ENCODE results near the gene EEFSEC. TPM values are rescaled to one million over a fixed set of nuclear protein-coding genes. Genes with fewer than 3 reads are reported as not detected.

EEFSEC gene
- polyA plus RNA-seq, 1 donor (not counting 4 experiments of a cell fraction or from before 2014, with no cell fraction given), result 8.7 TPM

DNA sequence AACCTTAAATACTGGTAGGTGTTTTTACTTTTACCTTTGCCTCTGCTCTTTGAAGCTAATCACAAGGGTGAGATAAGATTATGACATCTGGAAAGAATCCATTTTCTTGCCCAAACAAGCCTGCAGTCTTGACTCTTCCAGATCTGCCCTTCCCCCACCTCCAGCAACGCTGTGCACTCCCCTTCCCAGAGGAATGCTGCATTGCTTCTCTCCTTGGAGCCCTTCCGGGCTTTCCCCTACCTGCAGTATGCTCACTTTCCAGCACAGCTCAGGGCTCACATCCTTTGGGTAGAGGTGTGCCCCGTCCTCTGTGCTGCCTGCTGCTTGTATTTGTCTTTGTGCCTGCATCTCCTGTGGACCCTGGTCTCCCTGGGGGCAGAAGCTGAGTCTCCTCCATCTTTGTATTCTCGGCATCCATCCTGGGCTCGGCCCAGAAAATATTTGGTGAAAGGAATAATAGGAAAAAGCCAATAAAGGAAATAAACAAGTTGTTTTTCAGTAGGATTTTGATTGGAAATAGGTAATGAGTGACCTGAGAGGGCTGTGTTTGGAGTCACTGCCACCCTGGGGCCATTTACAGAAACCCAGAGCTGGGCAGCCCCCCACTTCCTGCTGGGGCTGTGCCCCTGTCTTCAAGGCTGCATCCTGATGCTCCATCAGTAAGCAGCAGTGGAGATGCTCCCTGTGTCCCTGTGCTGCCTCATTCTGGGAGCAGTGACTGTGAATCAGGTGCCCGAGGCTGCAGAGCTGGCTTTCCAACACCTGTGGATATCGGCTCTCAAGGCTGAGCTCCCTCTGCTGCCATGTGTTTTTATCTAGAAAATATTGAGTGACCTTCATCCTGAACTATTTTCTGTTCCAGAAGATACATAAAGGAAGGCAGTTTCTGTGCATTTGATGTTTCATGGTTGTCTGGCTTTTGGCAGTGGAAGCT, 117.5 kb downstream of the EEFSEC start:
- TF ChIP-seq EZH2 (IDR thresholded peaks at IDR 0.05; ENCODE audit: low read length), result no peak
- TF ChIP-seq, protein P1, sequence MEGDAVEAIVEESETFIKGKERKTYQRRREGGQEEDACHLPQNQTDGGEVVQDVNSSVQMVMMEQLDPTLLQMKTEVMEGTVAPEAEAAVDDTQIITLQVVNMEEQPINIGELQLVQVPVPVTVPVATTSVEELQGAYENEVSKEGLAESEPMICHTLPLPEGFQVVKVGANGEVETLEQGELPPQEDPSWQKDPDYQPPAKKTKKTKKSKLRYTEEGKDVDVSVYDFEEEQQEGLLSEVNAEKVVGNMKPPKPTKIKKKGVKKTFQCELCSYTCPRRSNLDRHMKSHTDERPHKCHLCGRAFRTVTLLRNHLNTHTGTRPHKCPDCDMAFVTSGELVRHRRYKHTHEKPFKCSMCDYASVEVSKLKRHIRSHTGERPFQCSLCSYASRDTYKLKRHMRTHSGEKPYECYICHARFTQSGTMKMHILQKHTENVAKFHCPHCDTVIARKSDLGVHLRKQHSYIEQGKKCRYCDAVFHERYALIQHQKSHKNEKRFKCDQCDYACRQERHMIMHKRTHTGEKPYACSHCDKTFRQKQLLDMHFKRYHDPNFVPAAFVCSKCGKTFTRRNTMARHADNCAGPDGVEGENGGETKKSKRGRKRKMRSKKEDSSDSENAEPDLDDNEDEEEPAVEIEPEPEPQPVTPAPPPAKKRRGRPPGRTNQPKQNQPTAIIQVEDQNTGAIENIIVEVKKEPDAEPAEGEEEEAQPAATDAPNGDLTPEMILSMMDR (optimal IDR thresholded peaks at IDR 0.05 in 1 of 3, IDR thresholded peaks at IDR 0.05 in 1 of 3, conservative IDR thresholded peaks at IDR 0.05 in 1 of 3; ENCODE audit: extremely low read depth in 1 of 3, insufficient read depth in 2 of 3, low read length in 3 of 3), result no peak
- Histone ChIP-seq H3K4me3 (ENCODE audit: control insufficient read depth in 2 of 3, extremely low read depth in 1 of 3, insufficient read depth in 2 of 3, low read depth in 1 of 3, low read length in 3 of 3) (no peak overlapping the region), H3K79me2 (ENCODE audit: control insufficient read depth, insufficient read depth, low read length) (no peaks in the 10 kb centered on the region), H3K9me3 (ENCODE audit: control insufficient read depth, low read depth, low read length) (no peaks in the 10 kb centered on the region), H2AFZ (ENCODE audit: control insufficient read depth, low read length) (no peak overlapping the region), H3K36me3 (ENCODE audit: control insufficient read depth in 2 of 2, extremely low read depth in 1 of 2, insufficient read depth in 2 of 2, low read length in 2 of 2) (peaks cover 2 to 3% of the 10 kb centered on the region in 2 experiments), H3K4me1 (ENCODE audit: control insufficient read depth, extremely low read depth, insufficient read depth, low read length) (peaks cover 14% of the 10 kb centered on the region), H3K27ac (ENCODE audit: control insufficient read depth, insufficient read depth, low read length) (no peak overlapping the region), H4K20me1 (ENCODE audit: control insufficient read depth, extremely low read depth, insufficient read depth, low read length) (no peaks in the 10 kb centered on the region), H3K27me3 (ENCODE audit: control insufficient read depth, extremely low read depth, insufficient read depth, low read length) (no peaks in the 10 kb centered on the region), H3K4me2 (ENCODE audit: control insufficient read depth, extremely low read depth, insufficient read depth, low read depth, low read length) (no peak overlapping the region), H3K9ac (ENCODE audit: control insufficient read depth, extremely low read depth, insufficient read depth, low read length) (no peak overlapping the region), H3K9me1 (ENCODE audit: control insufficient read depth, extremely low read depth, insufficient read depth, low read length) (no peaks in the 10 kb centered on the region)
- dilution Hi-C loops (cut with MboI; ENCODE audit: extremely low pct_ligation_motif_present, low sequenced_read_pairs), result no loop called here
- FAIRE-seq (peak; percentile 78), DNase-seq (ENCODE audit: low read depth, low spot score) (peak; percentile 66)

DNA sequence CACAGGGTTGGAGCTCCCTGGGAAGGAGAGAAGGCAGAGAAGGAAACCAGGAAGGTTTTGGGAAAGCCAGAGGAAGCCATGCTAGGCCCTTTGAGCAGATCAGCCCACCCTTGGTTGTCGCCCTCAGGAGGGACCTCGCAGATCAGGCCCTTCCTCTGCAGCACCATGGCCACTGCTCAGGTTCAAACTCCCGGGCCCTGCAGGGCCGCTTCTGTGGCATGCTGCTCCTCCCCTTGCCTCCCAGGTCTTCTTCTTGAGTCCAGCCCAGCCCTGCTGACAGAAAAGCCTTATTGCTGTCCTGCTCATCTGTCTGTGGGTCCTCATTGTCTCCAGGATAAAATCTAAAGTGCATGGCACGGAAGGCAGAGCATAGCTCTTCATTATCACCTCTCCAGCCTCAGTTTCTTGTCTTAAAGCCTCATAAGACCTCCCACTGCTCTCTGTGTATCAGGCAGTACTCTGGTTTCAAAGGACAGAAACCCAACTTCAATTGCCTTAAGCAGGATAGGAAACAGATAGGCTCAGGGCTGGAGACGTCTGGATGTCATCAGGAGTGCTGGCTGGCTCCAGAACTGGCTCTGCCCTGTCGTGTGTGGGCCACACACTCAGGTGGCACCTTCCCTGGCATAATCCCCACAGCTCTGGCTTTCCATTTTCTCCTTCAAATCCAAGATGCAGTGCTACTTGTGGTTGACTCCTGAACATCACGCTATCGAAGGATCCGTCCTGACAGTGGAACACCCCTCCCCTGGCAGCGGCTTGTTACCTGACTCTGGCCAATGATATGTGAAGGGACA, 118.5 kb downstream of the EEFSEC start:
- dilution Hi-C loops (cut with MboI; ENCODE audit: extremely low pct_ligation_motif_present, low sequenced_read_pairs), result no loop called here
- Histone ChIP-seq H3K36me3 (ENCODE audit: control insufficient read depth in 2 of 2, extremely low read depth in 1 of 2, insufficient read depth in 2 of 2, low read length in 2 of 2) (peaks cover 2 to 3% of the 10 kb centered on the region in 2 experiments), H3K4me1 (ENCODE audit: control insufficient read depth, extremely low read depth, insufficient read depth, low read length) (peaks cover 14% of the 10 kb centered on the region), H3K4me2 (ENCODE audit: control insufficient read depth, extremely low read depth, insufficient read depth, low read depth, low read length) (no peak overlapping the region), H2AFZ (ENCODE audit: control insufficient read depth, low read length) (no peak overlapping the region), H3K9me3 (ENCODE audit: control insufficient read depth, low read depth, low read length) (no peaks in the 10 kb centered on the region), H3K27ac (ENCODE audit: control insufficient read depth, insufficient read depth, low read length) (no peak overlapping the region), H3K9me1 (ENCODE audit: control insufficient read depth, extremely low read depth, insufficient read depth, low read length) (no peaks in the 10 kb centered on the region), H3K4me3 (ENCODE audit: control insufficient read depth in 2 of 3, extremely low read depth in 1 of 3, insufficient read depth in 2 of 3, low read depth in 1 of 3, low read length in 3 of 3) (no peak overlapping the region), H3K27me3 (ENCODE audit: control insufficient read depth, extremely low read depth, insufficient read depth, low read length) (no peaks in the 10 kb centered on the region), H4K20me1 (ENCODE audit: control insufficient read depth, extremely low read depth, insufficient read depth, low read length) (no peaks in the 10 kb centered on the region), H3K9ac (ENCODE audit: control insufficient read depth, extremely low read depth, insufficient read depth, low read length) (no peak overlapping the region), H3K79me2 (ENCODE audit: control insufficient read depth, insufficient read depth, low read length) (no peaks in the 10 kb centered on the region)
- TF ChIP-seq EZH2 (IDR thresholded peaks at IDR 0.05; ENCODE audit: low read length), result no peak
- TF ChIP-seq, protein P1 (optimal IDR thresholded peaks at IDR 0.05 in 1 of 3, IDR thresholded peaks at IDR 0.05 in 1 of 3, conservative IDR thresholded peaks at IDR 0.05 in 1 of 3; ENCODE audit: extremely low read depth in 1 of 3, insufficient read depth in 2 of 3, low read length in 3 of 3), result no peak
- DNase-seq (ENCODE audit: low read depth, low spot score) (no peak), FAIRE-seq (no peak)
